ENCODE measurements around the gene RLBP1.

- no peak for TF ChIP-seq CTCF (conservative IDR thresholded peaks at IDR 0.05)
- no peak for TF ChIP-seq EZH2 (IDR thresholded peaks at IDR 0.05; ENCODE audit: low read depth)
These were observed 23.2 kb upstream of the RLBP1 start for GRCh38 chr15:89244574-89244903.
